H9 (cell line): ENCODE data around the gene CCDC137. TPM values are rescaled to one million over a fixed set of nuclear protein-coding genes. Genes with fewer than 3 reads are reported as not detected.
A peak's percentile ranks its signal among the peaks of the same experiment; 100 is the strongest.

Experiments used
- DNase-seq: peaks from one replicate; pipeline ENCODE4 v3.0.0-alpha.2; 2017
- H2AFZ ChIP-seq: one replicate; pipeline ENCODE4 v1.6.1; 2013; ENCODE audit warnings: mild to moderate bottlenecking, low read length, control low read depth, moderate library complexity
- H2AK5ac ChIP-seq: 2 replicates; pipeline ENCODE4 v1.6.1; 2013; ENCODE audit warnings: low read length, control low read depth, mixed read lengths; ENCODE audit not compliant: insufficient read length
- H2BK120ac ChIP-seq: one replicate; pipeline ENCODE4 v1.6.1; 2013; ENCODE audit warnings: low read depth, mild to moderate bottlenecking, low read length, control low read depth, inconsistent platforms; ENCODE audit not compliant: poor library complexity, severe bottlenecking
- H2BK12ac ChIP-seq: 2 replicates; pipeline ENCODE4 v1.6.1; 2013; ENCODE audit warnings: low read length, control low read depth, mixed read lengths, low read depth; ENCODE audit not compliant: insufficient read length
- H2BK15ac ChIP-seq: 2 replicates; pipeline ENCODE4 v1.6.1; 2013; ENCODE audit warnings: low read depth, low read length, control low read depth
- H2BK20ac ChIP-seq: one replicate; pipeline ENCODE4 v1.6.1; 2013; ENCODE audit warnings: low read depth, mild to moderate bottlenecking, low read length, control low read depth, inconsistent platforms; ENCODE audit not compliant: poor library complexity, severe bottlenecking
- H2BK5ac ChIP-seq: 2 replicates; pipeline ENCODE4 v1.6.1; 2013; ENCODE audit warnings: low read length, control low read depth, mixed read lengths; ENCODE audit not compliant: insufficient read length
- H3K14ac ChIP-seq: 2 replicates; pipeline ENCODE4 v1.6.1; 2013; ENCODE audit warnings: low read length, control low read depth; ENCODE audit not compliant: insufficient read depth
- H3K18ac ChIP-seq: 2 replicates; pipeline ENCODE4 v1.6.1; 2013; ENCODE audit warnings: low read depth, mild to moderate bottlenecking, mixed read lengths, low read length, control low read depth; ENCODE audit not compliant: insufficient read length
- H3K23ac ChIP-seq: 2 replicates; pipeline ENCODE4 v1.6.1; 2013; ENCODE audit warnings: low read length, control low read depth, mixed read lengths, low read depth; ENCODE audit not compliant: insufficient read length
- H3K23me2 ChIP-seq: 2 replicates; pipeline ENCODE4 v1.6.1; 2013; ENCODE audit warnings: low read depth, mild to moderate bottlenecking, mixed read lengths, low read length, control low read depth; ENCODE audit not compliant: insufficient read length, poor library complexity, severe bottlenecking
- H3K27ac ChIP-seq: 2 replicates; pipeline ENCODE4 v1.5.1; 2013; ENCODE audit warnings: low read length, control low read depth, mixed read lengths, low read depth; ENCODE audit not compliant: insufficient read length
- H3K27me3 ChIP-seq: 2 replicates; pipeline ENCODE4 v1.6.1; 2013; ENCODE audit warnings: low read length, control low read depth, inconsistent platforms; ENCODE audit not compliant: insufficient read depth
- H3K4ac ChIP-seq: 2 replicates; pipeline ENCODE4 v1.6.1; 2013; ENCODE audit warnings: low read depth, mild to moderate bottlenecking, control low read depth, inconsistent platforms, low read length, moderate library complexity
- H3K4me1 ChIP-seq: 2 replicates; pipeline ENCODE4 v1.6.1; 2013; ENCODE audit warnings: low read length, control low read depth, inconsistent platforms; ENCODE audit not compliant: insufficient read depth
- H3K4me2 ChIP-seq: 2 replicates; pipeline ENCODE4 v1.6.1; 2013; ENCODE audit warnings: low read length, control low read depth, mixed read lengths; ENCODE audit not compliant: insufficient read length, insufficient read depth
- H3K56ac ChIP-seq: 2 replicates; pipeline ENCODE4 v1.6.1; 2013; ENCODE audit warnings: low read depth, mild to moderate bottlenecking, mixed read lengths, low read length, control low read depth; ENCODE audit not compliant: insufficient read length
- H3K79me1 ChIP-seq: 2 replicates; pipeline ENCODE4 v1.6.1; 2013; ENCODE audit warnings: low read depth, mild to moderate bottlenecking, moderate library complexity, low read length, control low read depth, inconsistent platforms; ENCODE audit not compliant: insufficient read depth, poor library complexity, severe bottlenecking
- H3K79me2 ChIP-seq: 2 replicates; pipeline ENCODE4 v1.6.1; 2013; ENCODE audit warnings: low read length, control low read depth, inconsistent platforms; ENCODE audit not compliant: insufficient read depth
- H3K9ac ChIP-seq: 2 replicates; pipeline ENCODE4 v1.6.1; 2013; ENCODE audit warnings: low read length, control low read depth, mixed read lengths; ENCODE audit not compliant: insufficient read length; ENCODE audit errors: extremely low read depth
- H3K9me3 ChIP-seq: one replicate; pipeline ENCODE4 v1.6.1; 2013; ENCODE audit warnings: low read depth, low read length, inconsistent platforms; ENCODE audit not compliant: control insufficient read depth
- H3T11ph ChIP-seq: one replicate; pipeline ENCODE4 v1.6.1; 2013; ENCODE audit warnings: mild to moderate bottlenecking, low read length, control low read depth, inconsistent platforms
- H4K20me1 ChIP-seq: one replicate; pipeline ENCODE4 v1.6.1; 2013; ENCODE audit not compliant: control insufficient read depth, insufficient read length, insufficient read depth
- H4K5ac ChIP-seq: 2 replicates; pipeline ENCODE4 v1.6.1; 2013; ENCODE audit warnings: low read depth, mild to moderate bottlenecking, mixed read lengths, low read length, control low read depth; ENCODE audit not compliant: insufficient read length
- H4K8ac ChIP-seq: replicated peaks from 2 replicates; pipeline ENCODE4 v1.6.1; 2013; ENCODE audit warnings: low read length, control low read depth, mixed read lengths, low read depth; ENCODE audit not compliant: insufficient read length
- H4K91ac ChIP-seq: 2 replicates; pipeline ENCODE4 v1.6.1; 2013; ENCODE audit warnings: low read depth, mild to moderate bottlenecking, moderate library complexity, mixed read lengths, low read length, control low read depth; ENCODE audit not compliant: insufficient read length
- H3K27ac Mint-ChIP-seq, 3 experiments: 2 replicates in 2 of 3; 3 replicates in 1 of 3; pipeline ENCODE4 v1.8.0; 2020 to 2021; ENCODE audit warnings: mixed read lengths in 3 of 3, mild to moderate bottlenecking in 1 of 3, moderate library complexity in 1 of 3
- H3K27me3 Mint-ChIP-seq: 2 replicates; pipeline ENCODE4 v1.8.0; 2021; ENCODE audit warnings: low read depth, mild to moderate bottlenecking, moderate library complexity, mixed read lengths
- H3K36me3 Mint-ChIP-seq, 3 experiments: 2 replicates in 2 of 3; 3 replicates in 1 of 3; pipeline ENCODE4 v1.8.0; 2020 to 2021; ENCODE audit warnings: low read depth in 3 of 3, mixed read lengths in 3 of 3; ENCODE audit not compliant: insufficient read depth in 1 of 3
- H3K4me1 Mint-ChIP-seq, 2 experiments: 2 replicates each; pipeline ENCODE4 v1.8.0; 2020; ENCODE audit warnings: mixed read lengths in 2 of 2
- H3K4me3 Mint-ChIP-seq, 2 experiments: 2 replicates in 1 of 2; 3 replicates in 1 of 2; pipeline ENCODE4 v1.8.0; 2020 to 2021; ENCODE audit warnings: mild to moderate bottlenecking in 2 of 2, mixed read lengths in 2 of 2, moderate library complexity in 1 of 2
- H3K9me3 Mint-ChIP-seq, 2 experiments: 2 replicates in 1 of 2; 3 replicates in 1 of 2; pipeline ENCODE4 v1.8.0; 2020; ENCODE audit warnings: mild to moderate bottlenecking in 2 of 2, mixed read lengths in 2 of 2, moderate library complexity in 1 of 2
- CTCF ChIP-seq: fragments of 200-600 bp; sonication (generic); conservative IDR thresholded peaks from 3 replicates; pipeline ENCODE4 v1.8.0; 2021; ENCODE audit warnings: antibody characterized with exemption, mild to moderate bottlenecking
- WGBS: extraction: QIAGEN DNeasy Blood & Tissue Kit; methylation state at CpG from one replicate; pipeline ENCODE4 v1.1.7; 2013; ENCODE audit warnings: missing lambda C conversion rate, low lambda C conversion rate, mixed read lengths; ENCODE audit not compliant: insufficient read length; ENCODE audit errors: extremely low coverage; 5-methylcytosine and 5-hydroxymethylcytosine counted together
- total RNA-seq: library from RNA; stranded (reverse); gene quantifications from 2 replicates; pipeline ENCODE4 v1.2.1, GENCODE V29; 2021

The CCDC137 gene
- total RNA-seq, 1 experiment from 2014 or later: 60.8 TPM

- Histone ChIP-seq H3K27me3 (no peaks in the 10 kb centered on the region; the same call in 1 of the 2 replicates), H2BK5ac (no peak overlapping the region), H3K56ac (no peak overlapping the region), H4K20me1 (no peaks in the 10 kb centered on the region), H4K91ac (no peak overlapping the region), H3K79me1 (no peaks in the 10 kb centered on the region), H2AFZ (no peak overlapping the region), H3K4ac (no peak overlapping the region), H3K18ac (no peak overlapping the region), H2BK15ac (no peak overlapping the region), H2BK12ac (no peak overlapping the region), H3K23ac (no peak overlapping the region), H3K9me3 (no peaks in the 10 kb centered on the region), H3T11ph (no peak overlapping the region), H2AK5ac (no peak overlapping the region), H4K5ac (no peak overlapping the region), H3K79me2 (no peaks in the 10 kb centered on the region), H3K4me1 (peaks cover 3% of the 10 kb centered on the region; the same call in 1 of the 2 replicates), H3K23me2 (peaks cover 4% of the 10 kb centered on the region), H2BK120ac (no peak overlapping the region), H3K9ac (no peak overlapping the region), H4K8ac (no peak overlapping the region), H3K4me2 (no peak overlapping the region), H3K14ac (no peak overlapping the region), H3K27ac (no peak overlapping the region), H2BK20ac (no peak overlapping the region)
- no peak overlapping the region for H3K27ac Mint-ChIP-seq
- H3K4me1 Mint-ChIP-seq: peaks cover 13 to 20% of the 10 kb centered on the region in 2 experiments
- DNase-seq: peak; percentile 32
- no peaks in the 10 kb centered on the region for H3K36me3 Mint-ChIP-seq
- peaks cover 2% of the 10 kb centered on the region for H3K27me3 Mint-ChIP-seq
- WGBS: no CpG with 5 or more reads among the region's 10 CpGs
- no peak for TF ChIP-seq CTCF
- no peaks in the 10 kb centered on the region; a peak in 2 of 5 replicates for H3K9me3 Mint-ChIP-seq
- H3K4me3 Mint-ChIP-seq: peak overlapping the region in 1 of 2 experiments; percentile 18; a peak in 1 of 5 replicates
These were observed 14.8 kb upstream of the CCDC137 start for GRCh38 chr17:81651692-81652091.
